KMS-11 (cell line): ENCODE results near the gene ARRDC4.

Experiments used
- H2AFZ ChIP-seq: fragments of 200-600 bp; sonication (generic); 2 replicates; pipeline ENCODE4 v1.6.1; 2016; ENCODE audit warnings: antibody characterized with exemption, mixed run types, low read depth
- H3K27ac ChIP-seq: fragments of 200-600 bp; sonication (generic); 2 replicates; pipeline ENCODE4 v1.6.1; 2016; ENCODE audit warnings: mild to moderate bottlenecking, mixed run types
- H3K27me3 ChIP-seq: fragments of 200-600 bp; sonication (generic); 2 replicates; pipeline ENCODE4 v1.6.1; 2017; ENCODE audit warnings: mild to moderate bottlenecking, low read depth, mixed run types, moderate library complexity; ENCODE audit not compliant: insufficient read depth
- H3K36me3 ChIP-seq: fragments of 200-600 bp; sonication (generic); 2 replicates; pipeline ENCODE4 v1.6.1; 2017; ENCODE audit warnings: mild to moderate bottlenecking, mixed run types; ENCODE audit not compliant: insufficient read depth
- H3K4me1 ChIP-seq: fragments of 200-600 bp; sonication (generic); 2 replicates; pipeline ENCODE4 v1.6.1; 2016; ENCODE audit warnings: mild to moderate bottlenecking, low read depth, mixed run types; ENCODE audit not compliant: poor library complexity, severe bottlenecking
- H3K4me2 ChIP-seq: fragments of 200-600 bp; sonication (generic); 2 replicates; pipeline ENCODE4 v1.7.0; 2016; ENCODE audit warnings: mild to moderate bottlenecking, mixed run types
- H3K4me3 ChIP-seq: fragments of 200-600 bp; sonication (generic); IDR thresholded peaks from 2 replicates; pipeline ENCODE4 v1.6.1; 2017; ENCODE audit warnings: low read depth, low read length, mixed read lengths; ENCODE audit not compliant: insufficient read depth
- H3K79me2 ChIP-seq: fragments of 200-600 bp; sonication (generic); 2 replicates; pipeline ENCODE4 v1.6.1; 2016; ENCODE audit warnings: low read depth, mixed run types; ENCODE audit not compliant: insufficient read depth
- H3K9ac ChIP-seq: fragments of 200-600 bp; sonication (generic); 2 replicates; pipeline ENCODE4 v1.6.1; 2016; ENCODE audit warnings: mild to moderate bottlenecking, mixed run types
- H4K20me1 ChIP-seq: fragments of 200-600 bp; sonication (generic); 2 replicates; pipeline ENCODE4 v1.6.1; 2016; ENCODE audit warnings: mild to moderate bottlenecking, mixed run types; ENCODE audit not compliant: insufficient read depth
- TF ChIP-seq, protein P1 (sequence below): fragments of 200-600 bp; sonication (generic); conservative IDR thresholded peaks from 2 replicates; pipeline ENCODE4 v1.6.1; 2017; ENCODE audit warnings: low read depth, mild to moderate bottlenecking, antibody characterized with exemption, low read length, moderate library complexity, mixed read lengths

The ARRDC4 gene

DNA sequence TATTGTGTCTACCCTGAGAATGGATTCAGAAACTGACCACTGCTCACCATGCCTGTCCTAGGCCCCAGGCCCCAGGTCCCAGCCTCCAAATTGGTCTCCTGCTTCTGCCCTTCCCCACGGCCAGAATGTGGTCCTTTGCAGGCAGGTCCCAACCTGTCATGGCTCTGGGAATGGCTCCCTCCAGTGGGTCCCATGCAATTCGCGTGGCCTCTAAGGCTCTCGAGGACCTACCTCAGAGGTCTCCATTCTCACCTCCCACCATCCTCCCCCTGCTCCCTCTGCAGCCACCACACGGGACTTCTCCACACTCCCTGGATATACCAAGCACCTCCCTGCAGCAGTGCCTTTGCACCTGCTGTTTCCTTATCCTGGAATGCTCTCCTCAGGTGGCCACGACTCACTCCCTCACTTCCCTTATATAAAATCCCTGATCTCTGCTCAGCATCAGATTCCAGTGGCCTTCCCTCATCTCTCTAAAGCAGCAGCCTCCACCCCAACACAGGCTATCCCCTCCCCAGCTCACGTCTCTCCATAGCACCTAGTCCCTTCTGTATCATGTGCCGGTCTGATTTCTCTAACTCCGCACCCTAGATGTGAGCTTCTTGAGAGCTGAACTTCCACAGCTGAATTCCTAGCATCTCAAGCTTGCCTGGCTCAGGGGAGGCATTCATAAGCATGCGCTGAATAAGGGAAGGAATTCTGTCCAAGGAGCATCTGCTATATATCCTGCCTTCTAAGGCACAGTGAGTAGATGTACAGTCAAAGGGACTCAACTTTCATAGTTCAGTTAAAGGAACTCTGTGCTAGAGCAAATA lies 56.9 kb downstream of the ARRDC4 start:
- Histone ChIP-seq H3K27ac (no peak overlapping the region), H3K27me3 (no peaks in the 10 kb centered on the region), H3K4me2 (no peak overlapping the region), H3K4me3 (no peak overlapping the region), H3K9ac (no peak overlapping the region), H3K4me1 (no peaks in the 10 kb centered on the region), H3K36me3 (no peaks in the 10 kb centered on the region), H3K79me2 (no peaks in the 10 kb centered on the region), H4K20me1 (no peaks in the 10 kb centered on the region), H2AFZ (no peak overlapping the region)
- TF ChIP-seq, protein P1, sequence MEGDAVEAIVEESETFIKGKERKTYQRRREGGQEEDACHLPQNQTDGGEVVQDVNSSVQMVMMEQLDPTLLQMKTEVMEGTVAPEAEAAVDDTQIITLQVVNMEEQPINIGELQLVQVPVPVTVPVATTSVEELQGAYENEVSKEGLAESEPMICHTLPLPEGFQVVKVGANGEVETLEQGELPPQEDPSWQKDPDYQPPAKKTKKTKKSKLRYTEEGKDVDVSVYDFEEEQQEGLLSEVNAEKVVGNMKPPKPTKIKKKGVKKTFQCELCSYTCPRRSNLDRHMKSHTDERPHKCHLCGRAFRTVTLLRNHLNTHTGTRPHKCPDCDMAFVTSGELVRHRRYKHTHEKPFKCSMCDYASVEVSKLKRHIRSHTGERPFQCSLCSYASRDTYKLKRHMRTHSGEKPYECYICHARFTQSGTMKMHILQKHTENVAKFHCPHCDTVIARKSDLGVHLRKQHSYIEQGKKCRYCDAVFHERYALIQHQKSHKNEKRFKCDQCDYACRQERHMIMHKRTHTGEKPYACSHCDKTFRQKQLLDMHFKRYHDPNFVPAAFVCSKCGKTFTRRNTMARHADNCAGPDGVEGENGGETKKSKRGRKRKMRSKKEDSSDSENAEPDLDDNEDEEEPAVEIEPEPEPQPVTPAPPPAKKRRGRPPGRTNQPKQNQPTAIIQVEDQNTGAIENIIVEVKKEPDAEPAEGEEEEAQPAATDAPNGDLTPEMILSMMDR: no peak

DNA sequence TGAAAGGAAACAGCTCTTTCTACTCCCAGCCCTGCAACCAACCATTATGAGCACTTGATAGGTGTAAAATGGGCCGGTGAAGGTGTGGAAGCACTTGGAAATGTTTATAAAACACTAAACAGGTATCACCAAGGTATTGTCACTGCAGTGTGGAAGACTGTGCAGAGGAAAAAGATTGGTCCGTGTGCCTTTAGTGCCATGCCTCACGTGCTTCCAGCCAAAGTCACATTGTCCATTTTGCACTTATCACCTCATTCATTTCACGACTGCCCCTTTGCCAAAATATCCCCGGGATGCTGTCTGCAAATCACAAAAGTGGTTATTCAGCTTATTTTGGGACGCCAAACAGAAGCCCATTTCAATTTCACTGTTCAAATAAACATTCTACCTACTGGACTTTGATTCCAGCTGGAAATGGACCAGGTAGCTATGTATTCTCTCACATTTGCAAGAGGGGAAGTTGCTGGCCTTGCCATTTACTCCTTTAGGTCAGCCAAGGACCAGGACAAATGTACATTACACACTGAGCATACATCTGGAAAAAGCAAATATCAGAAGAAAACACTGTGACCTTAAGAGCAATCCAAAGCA lies 58.4 kb downstream of the ARRDC4 start:
- Histone ChIP-seq H3K9ac (no peak overlapping the region), H3K4me2 (no peak overlapping the region), H3K79me2 (no peaks in the 10 kb centered on the region), H3K27me3 (no peaks in the 10 kb centered on the region), H2AFZ (no peak overlapping the region), H3K4me1 (no peaks in the 10 kb centered on the region), H4K20me1 (no peaks in the 10 kb centered on the region), H3K36me3 (no peaks in the 10 kb centered on the region), H3K27ac (no peak overlapping the region), H3K4me3 (no peak overlapping the region)
- TF ChIP-seq, protein P1: no peak
